ENCODE measurements around the gene GARIN5B.

The GARIN5B gene

DNA sequence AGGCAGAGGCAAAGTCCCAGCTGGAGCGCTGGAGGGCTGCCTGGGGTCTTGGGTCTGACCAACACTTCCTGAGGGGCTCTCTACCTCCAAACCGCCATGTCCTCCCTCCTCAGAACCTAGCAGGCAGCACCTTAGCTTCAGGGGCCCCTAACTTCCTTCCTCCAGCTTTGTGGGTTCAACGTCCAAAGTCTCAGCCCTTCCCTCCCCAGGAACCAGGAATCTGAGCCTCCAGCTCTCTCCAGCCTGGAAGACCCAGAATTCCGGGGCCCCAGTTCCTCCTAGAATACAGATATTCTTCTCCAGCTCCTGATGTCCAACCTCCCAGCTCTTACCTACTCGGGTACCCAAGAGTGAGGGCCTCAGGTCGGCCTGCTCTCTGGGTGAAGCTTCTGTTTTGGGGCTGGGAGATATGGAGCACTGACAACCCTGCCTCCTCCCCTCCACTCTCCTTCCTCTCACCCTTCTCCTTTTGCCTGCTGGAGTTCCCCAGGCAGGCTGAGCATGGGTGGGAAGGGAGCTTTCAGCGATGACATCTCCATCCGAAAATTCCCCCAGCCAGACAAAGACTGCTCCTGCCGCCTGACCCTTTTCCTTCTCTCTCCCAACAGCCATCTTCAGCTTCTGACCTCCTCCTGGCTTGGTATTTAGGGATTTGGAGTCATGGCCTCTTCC, 41.5 kb downstream of the GARIN5B start:
- Histone ChIP-seq H3K27me3 (replicated peaks; ENCODE audit: control insufficient read depth, insufficient read depth, low read length) (peaks cover 15% of the 10 kb centered on the region), H3K9ac (ENCODE audit: low read length) (no peak overlapping the region), H3K36me3 (ENCODE audit: control insufficient read depth, insufficient read depth, low read length, severe bottlenecking) (no peaks in the 10 kb centered on the region), H3K9me3 (ENCODE audit: control insufficient read depth, low read length) (no peaks in the 10 kb centered on the region), H3K4me1 (ENCODE audit: control insufficient read depth, insufficient read depth, low read length) (peaks cover 4% of the 10 kb centered on the region), H3K4me3 (ENCODE audit: low read length) (no peak overlapping the region)
- no peak for DNase-seq (ENCODE audit: low read depth)

DNA sequence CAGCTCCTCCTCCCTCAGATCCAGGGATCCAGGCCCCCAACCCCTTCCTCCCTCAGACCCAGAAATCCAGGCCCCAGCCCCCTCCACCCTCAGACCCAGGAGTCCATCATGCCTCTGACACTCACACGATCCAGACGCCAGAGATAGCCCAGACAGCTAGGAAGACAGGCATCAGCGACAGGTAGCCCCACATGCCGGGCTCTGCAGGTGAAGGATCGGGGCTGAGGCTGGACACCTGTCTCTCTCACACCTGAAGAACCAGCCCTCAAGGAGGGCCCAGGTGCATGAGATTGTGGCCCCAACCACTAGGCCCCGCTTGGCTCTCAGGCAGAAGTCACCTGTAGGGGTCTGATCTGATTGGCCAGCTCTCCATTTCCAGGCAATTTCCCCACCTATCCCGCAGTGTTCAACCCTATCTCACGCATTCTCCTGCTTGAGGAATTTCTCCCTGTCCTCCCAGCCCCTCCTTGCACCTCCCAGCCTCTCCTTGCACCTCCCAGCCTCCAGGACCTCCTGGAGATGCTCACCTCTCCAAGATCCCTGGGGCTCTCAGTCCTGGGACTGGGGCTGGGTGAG, 42.1 kb downstream of the GARIN5B start:
- H3K9me3 ChIP-seq (ENCODE audit: control insufficient read depth, low read length) = peaks cover 2% of the 10 kb centered on the region
- no peaks in the 10 kb centered on the region for H3K36me3 ChIP-seq (ENCODE audit: control insufficient read depth, insufficient read depth, low read length, severe bottlenecking)
- H3K4me3 ChIP-seq (ENCODE audit: low read length) = no peak overlapping the region
- no peak for DNase-seq (ENCODE audit: low read depth)
- no peak overlapping the region for H3K9ac ChIP-seq (ENCODE audit: low read length)
- peaks cover 4% of the 10 kb centered on the region for H3K4me1 ChIP-seq (ENCODE audit: control insufficient read depth, insufficient read depth, low read length)
- peaks cover 15% of the 10 kb centered on the region for H3K27me3 ChIP-seq (replicated peaks; ENCODE audit: control insufficient read depth, insufficient read depth, low read length)

DNA sequence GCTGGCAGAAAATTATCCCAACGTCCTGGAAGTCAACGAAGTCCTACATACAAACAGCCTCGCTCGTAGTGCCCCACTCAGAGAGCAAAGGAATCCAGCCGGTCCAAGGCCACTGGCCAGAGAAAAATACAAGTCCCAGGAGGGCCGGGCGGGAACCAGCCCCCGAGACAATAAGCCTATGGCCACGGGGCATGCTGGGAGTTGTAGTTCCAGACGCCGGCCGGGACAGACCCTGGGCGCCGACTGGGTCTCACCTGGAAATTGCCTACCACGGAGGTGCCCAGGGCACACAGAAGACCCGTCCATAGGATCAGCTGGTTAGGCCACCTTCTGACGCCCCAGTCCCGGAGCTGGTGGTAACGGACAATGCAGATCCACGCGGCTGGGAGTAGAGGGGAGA, 43.3 kb downstream of the GARIN5B start:
- Histone ChIP-seq H3K36me3 (ENCODE audit: control insufficient read depth, insufficient read depth, low read length, severe bottlenecking) (no peaks in the 10 kb centered on the region), H3K4me1 (ENCODE audit: control insufficient read depth, insufficient read depth, low read length) (peaks cover 4% of the 10 kb centered on the region), H3K27me3 (replicated peaks; ENCODE audit: control insufficient read depth, insufficient read depth, low read length) (peaks cover 15% of the 10 kb centered on the region), H3K4me3 (ENCODE audit: low read length) (no peak overlapping the region), H3K9ac (ENCODE audit: low read length) (no peak overlapping the region), H3K9me3 (ENCODE audit: control insufficient read depth, low read length) (peaks cover 2% of the 10 kb centered on the region)
- DNase-seq (ENCODE audit: low read depth) = peak; percentile 65

DNA sequence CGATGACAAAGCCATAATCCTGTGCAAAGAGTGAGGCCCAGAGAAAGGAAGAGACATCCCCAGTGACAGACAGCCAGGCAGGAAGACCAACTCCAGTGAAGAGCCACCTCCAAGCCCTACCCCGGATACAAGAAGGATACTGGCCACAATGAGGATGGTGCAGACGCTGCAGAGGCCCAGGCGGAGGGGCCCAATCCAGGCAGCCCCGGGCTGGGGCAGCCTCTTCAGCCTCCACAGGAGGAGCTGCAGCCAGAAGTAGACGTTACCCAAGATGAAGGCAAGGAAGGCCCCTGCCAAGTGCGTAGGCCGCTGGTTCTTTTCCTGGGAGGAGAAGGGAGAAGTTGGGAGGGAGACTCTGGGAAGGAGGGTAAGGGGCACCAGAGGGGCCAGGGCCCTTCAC, 46.4 kb downstream of the GARIN5B start:
- no peak overlapping the region for H3K9ac ChIP-seq (ENCODE audit: low read length)
- no peak for DNase-seq (ENCODE audit: low read depth)
- no peaks in the 10 kb centered on the region for H3K36me3 ChIP-seq (ENCODE audit: control insufficient read depth, insufficient read depth, low read length, severe bottlenecking)
- peaks cover 2% of the 10 kb centered on the region for H3K9me3 ChIP-seq (ENCODE audit: control insufficient read depth, low read length)
- H3K27me3 ChIP-seq (replicated peaks; ENCODE audit: control insufficient read depth, insufficient read depth, low read length) = peaks cover 7% of the 10 kb centered on the region
- peaks cover 4% of the 10 kb centered on the region for H3K4me1 ChIP-seq (ENCODE audit: control insufficient read depth, insufficient read depth, low read length)
- no peak overlapping the region for H3K4me3 ChIP-seq (ENCODE audit: low read length)

DNA sequence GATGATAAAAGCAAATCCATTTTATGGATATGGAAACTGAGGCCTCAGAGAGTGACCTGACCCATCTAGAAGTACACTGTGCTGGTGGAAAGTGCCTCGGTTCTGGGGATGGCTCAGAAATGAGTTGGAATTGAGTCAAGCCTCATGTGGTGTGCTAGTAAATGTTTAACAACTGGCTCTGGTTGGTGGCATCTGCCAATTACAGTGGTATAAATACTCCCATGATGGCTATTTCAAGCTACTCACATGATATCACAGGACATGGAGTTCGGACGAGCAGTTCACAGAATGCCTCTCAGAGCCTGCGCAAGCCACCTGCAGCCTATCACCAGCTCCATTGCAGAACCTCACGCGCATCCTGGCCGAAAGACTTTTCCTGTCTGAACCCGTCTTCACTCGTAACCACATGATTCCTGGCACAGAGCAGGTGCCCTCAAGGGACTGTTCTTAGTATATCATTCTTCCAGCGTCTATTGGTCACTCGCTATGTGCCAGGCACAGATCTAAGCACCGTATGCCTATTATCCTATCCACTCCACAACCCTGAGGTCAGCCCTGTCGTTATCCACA, 47.0 kb downstream of the GARIN5B start:
- Histone ChIP-seq H3K36me3 (ENCODE audit: control insufficient read depth, insufficient read depth, low read length, severe bottlenecking) (no peaks in the 10 kb centered on the region), H3K4me3 (ENCODE audit: low read length) (no peak overlapping the region), H3K9me3 (ENCODE audit: control insufficient read depth, low read length) (peaks cover 2% of the 10 kb centered on the region), H3K9ac (ENCODE audit: low read length) (no peak overlapping the region), H3K27me3 (replicated peaks; ENCODE audit: control insufficient read depth, insufficient read depth, low read length) (peaks cover 7% of the 10 kb centered on the region), H3K4me1 (ENCODE audit: control insufficient read depth, insufficient read depth, low read length) (peaks cover 4% of the 10 kb centered on the region)
- no peak for DNase-seq (ENCODE audit: low read depth)

DNA sequence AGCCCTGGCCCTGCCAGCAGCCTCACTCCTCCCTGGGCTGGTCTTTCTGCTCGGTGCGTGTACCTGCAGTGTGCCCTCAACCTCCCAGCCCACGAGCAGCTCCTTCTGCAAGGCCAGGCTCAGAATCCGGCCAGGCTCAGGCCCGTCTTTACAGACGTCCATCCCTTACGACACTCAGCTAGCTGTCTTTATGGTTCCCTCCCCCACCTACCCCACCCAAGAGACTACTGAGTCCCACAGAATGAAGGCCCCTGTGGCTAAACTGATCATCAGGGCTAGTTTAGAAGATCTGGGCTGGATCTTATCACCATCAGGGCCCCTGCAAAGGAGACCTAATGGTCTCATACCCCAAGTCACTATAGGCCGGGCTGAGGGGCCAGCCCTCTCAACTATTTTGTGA, 48.7 kb downstream of the GARIN5B start:
- DNase-seq (ENCODE audit: low read depth) = no peak
- peaks cover 3% of the 10 kb centered on the region for H3K9me3 ChIP-seq (ENCODE audit: control insufficient read depth, low read length)
- no peaks in the 10 kb centered on the region for H3K36me3 ChIP-seq (ENCODE audit: control insufficient read depth, insufficient read depth, low read length, severe bottlenecking)
- no peaks in the 10 kb centered on the region for H3K4me1 ChIP-seq (ENCODE audit: control insufficient read depth, insufficient read depth, low read length)
- no peaks in the 10 kb centered on the region for H3K27me3 ChIP-seq (replicated peaks; ENCODE audit: control insufficient read depth, insufficient read depth, low read length)
- H3K4me3 ChIP-seq (ENCODE audit: low read length) = no peak overlapping the region
- no peak overlapping the region for H3K9ac ChIP-seq (ENCODE audit: low read length)

DNA sequence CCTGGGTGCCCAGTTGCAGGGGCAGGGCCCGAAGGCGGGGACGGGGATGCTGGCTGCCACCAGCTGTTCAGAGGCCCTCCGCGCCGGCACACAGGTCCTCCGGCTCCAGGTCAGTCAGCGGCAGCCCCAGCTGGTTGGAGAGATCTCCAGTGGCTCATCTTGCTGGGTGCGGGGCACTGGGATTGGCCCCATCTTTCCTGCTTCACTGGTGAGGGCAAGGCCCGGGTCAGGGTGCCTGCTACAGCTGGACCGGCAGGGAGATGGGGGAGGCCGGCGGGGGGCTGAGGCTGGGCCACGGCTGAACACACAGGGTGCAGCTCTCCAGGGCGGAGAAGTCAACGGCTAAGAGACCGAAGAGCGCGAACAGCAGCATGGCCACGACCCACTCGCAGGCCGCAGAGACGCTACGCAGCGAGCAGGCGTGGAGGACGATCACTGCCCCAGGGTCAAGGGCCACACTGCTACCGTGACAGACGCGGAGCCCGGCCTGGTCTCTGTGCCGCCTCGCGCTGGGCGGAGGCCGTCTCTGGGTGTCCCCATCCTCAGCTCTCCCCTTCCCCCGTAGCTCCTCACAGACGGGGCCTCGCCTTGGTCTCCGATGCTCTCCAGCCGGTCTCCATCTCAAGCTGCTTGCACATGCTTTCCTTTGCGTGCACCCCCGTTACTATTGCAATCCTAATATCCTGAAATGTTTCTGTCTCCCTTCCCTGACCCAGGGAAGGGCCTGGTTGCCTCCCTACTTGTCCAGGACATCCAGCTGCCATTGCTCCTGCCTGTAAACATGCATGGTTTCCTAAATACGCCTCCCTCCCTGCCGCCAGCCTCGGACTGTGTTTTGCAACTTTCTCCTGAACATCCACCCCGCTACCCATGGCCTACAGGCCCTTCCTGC, 50.2 kb downstream of the GARIN5B start:
- H3K4me1 ChIP-seq (ENCODE audit: control insufficient read depth, insufficient read depth, low read length) = no peaks in the 10 kb centered on the region

DNA sequence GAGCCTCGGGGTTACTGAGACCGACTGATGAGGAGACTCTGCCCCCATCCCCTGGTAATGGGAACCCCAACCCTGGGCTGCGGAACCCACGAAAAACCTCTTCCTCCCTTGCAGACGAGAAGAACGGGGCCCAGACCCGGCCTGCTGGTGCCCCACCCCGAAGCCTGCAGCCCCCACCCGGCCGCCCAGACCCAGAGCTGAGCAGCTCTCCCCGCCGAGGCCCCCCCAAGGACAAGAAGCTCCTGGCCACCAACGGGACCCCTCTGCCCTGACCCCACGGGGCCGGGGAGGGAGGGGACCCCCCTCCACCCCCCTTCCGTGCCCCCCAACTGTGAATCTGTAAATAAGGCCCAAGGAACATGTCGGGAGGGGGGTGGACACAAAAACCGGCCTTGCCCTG, 51.3 kb downstream of the GARIN5B start:
- Histone ChIP-seq H3K9me3 (ENCODE audit: control insufficient read depth, low read length) (peaks cover 6% of the 10 kb centered on the region), H3K36me3 (ENCODE audit: control insufficient read depth, insufficient read depth, low read length, severe bottlenecking) (no peaks in the 10 kb centered on the region), H3K9ac (ENCODE audit: low read length) (no peak overlapping the region), H3K4me1 (ENCODE audit: control insufficient read depth, insufficient read depth, low read length) (no peaks in the 10 kb centered on the region), H3K27me3 (replicated peaks; ENCODE audit: control insufficient read depth, insufficient read depth, low read length) (no peaks in the 10 kb centered on the region), H3K4me3 (ENCODE audit: low read length) (no peak overlapping the region)
- no peak for DNase-seq (ENCODE audit: low read depth)

More for the DNA sequence above, 50.2 kb downstream of the GARIN5B start:
- H3K9me3 ChIP-seq (ENCODE audit: control insufficient read depth, low read length) = peaks cover 6% of the 10 kb centered on the region
- no peak overlapping the region for H3K4me3 ChIP-seq (ENCODE audit: low read length)
- H3K9ac ChIP-seq (ENCODE audit: low read length) = no peak overlapping the region
- DNase-seq (ENCODE audit: low read depth) = no peak
- no peaks in the 10 kb centered on the region for H3K27me3 ChIP-seq (replicated peaks; ENCODE audit: control insufficient read depth, insufficient read depth, low read length)
- H3K36me3 ChIP-seq (ENCODE audit: control insufficient read depth, insufficient read depth, low read length, severe bottlenecking) = no peaks in the 10 kb centered on the region

DNA sequence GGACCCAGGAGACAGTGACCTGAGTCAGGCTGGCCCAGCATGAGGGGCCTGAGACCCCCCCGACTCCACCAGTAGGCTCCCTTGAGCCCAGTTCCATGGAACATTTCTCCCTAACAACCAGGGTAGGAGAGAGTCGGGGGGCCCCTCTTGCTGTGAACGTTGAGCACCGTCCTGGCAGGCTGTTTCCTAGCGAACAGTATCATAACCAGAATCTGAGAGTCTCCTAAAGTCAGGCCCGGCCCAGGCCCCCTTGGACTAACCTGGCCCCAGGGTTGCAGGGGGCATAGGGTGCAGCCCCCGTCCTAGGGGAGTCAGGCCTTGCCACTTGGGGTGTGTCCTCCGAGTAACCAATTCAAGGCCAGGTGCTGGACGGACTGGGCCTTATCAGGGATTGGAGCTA, 51.7 kb downstream of the GARIN5B start:
- Histone ChIP-seq H3K4me3 (ENCODE audit: low read length) (no peak overlapping the region), H3K9ac (ENCODE audit: low read length) (no peak overlapping the region), H3K36me3 (ENCODE audit: control insufficient read depth, insufficient read depth, low read length, severe bottlenecking) (no peaks in the 10 kb centered on the region), H3K9me3 (ENCODE audit: control insufficient read depth, low read length) (peaks cover 6% of the 10 kb centered on the region), H3K27me3 (replicated peaks; ENCODE audit: control insufficient read depth, insufficient read depth, low read length) (no peaks in the 10 kb centered on the region), H3K4me1 (ENCODE audit: control insufficient read depth, insufficient read depth, low read length) (no peaks in the 10 kb centered on the region)
- DNase-seq (ENCODE audit: low read depth) = no peak

DNA sequence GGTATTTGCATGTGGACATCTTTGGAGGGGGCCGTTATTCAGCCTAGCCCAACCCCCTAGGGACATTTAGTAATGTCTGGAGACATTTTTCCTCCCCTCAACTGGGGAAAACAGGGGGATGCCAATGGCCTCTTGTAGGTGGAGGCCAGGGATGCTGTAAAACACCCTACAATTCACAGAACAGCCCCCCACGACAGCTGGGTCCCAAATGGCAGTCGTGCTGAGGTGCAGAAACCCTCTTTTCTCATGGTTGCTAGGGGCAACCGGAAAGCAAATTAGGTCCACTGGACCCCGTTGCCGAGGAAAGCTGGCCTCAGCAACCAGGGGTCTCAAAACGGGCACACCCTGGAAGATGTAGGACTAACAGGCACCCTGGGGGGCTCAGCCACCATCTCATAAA, 52.6 kb downstream of the GARIN5B start:
- Histone ChIP-seq H3K4me1 (ENCODE audit: control insufficient read depth, insufficient read depth, low read length) (no peaks in the 10 kb centered on the region), H3K36me3 (ENCODE audit: control insufficient read depth, insufficient read depth, low read length, severe bottlenecking) (no peaks in the 10 kb centered on the region), H3K4me3 (ENCODE audit: low read length) (no peak overlapping the region), H3K9ac (ENCODE audit: low read length) (no peak overlapping the region), H3K27me3 (replicated peaks; ENCODE audit: control insufficient read depth, insufficient read depth, low read length) (no peaks in the 10 kb centered on the region), H3K9me3 (ENCODE audit: control insufficient read depth, low read length) (peaks cover 4% of the 10 kb centered on the region)
- DNase-seq (ENCODE audit: low read depth) = no peak

DNA sequence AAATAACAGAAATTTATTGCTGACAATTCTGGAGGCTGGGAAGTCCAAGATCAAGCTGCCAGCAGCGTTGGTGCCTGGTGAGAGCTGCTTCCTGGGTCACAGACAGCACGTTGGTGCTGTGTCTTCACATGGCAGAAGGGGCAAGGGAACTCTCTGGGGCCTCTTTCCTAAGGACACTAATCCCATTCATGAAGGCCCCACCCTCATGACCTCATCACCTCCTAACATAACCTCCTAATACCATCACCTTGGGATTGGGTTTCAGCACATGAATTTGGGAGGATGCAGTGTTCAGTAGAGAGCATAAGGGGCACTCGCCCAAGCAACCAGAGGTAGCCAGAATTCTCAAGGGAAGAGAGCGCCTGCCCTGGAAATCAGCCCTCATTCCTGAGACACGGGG, 53.6 kb downstream of the GARIN5B start:
- Histone ChIP-seq H3K4me3 (ENCODE audit: low read length) (no peak overlapping the region), H3K9me3 (ENCODE audit: control insufficient read depth, low read length) (peaks cover 4% of the 10 kb centered on the region), H3K36me3 (ENCODE audit: control insufficient read depth, insufficient read depth, low read length, severe bottlenecking) (no peaks in the 10 kb centered on the region), H3K9ac (ENCODE audit: low read length) (no peak overlapping the region), H3K4me1 (ENCODE audit: control insufficient read depth, insufficient read depth, low read length) (no peaks in the 10 kb centered on the region), H3K27me3 (replicated peaks; ENCODE audit: control insufficient read depth, insufficient read depth, low read length) (no peaks in the 10 kb centered on the region)
- DNase-seq (ENCODE audit: low read depth) = no peak

Data from adipocyte (in vitro differentiated cells).